ENCODE data around the gene TADA2A. TPM values are rescaled to one million over a fixed set of nuclear protein-coding genes. Genes with fewer than 3 reads are reported as not detected.
A peak's percentile ranks its signal among the peaks of the same experiment; 100 is the strongest.

The TADA2A gene
- total RNA-seq, 2 experiments from 2014 or later: 29.9 to 32.9 TPM

GRCh38 chr17:37463039-37463438, 56.4 kb downstream of the TADA2A start:
- Mint-ChIP-seq H3K9me3 (ENCODE audit: low read depth) (no peaks in the 10 kb centered on the region), H3K27ac (no peak overlapping the region), H3K36me3 (ENCODE audit: low read depth) (peaks cover 38% of the 10 kb centered on the region), H3K27me3 (no peaks in the 10 kb centered on the region), H3K4me3 (no peak overlapping the region), H3K4me1 (peaks cover 4% of the 10 kb centered on the region)
- CTCF ChIA-PET: no interaction called here
- ATAC-seq: no peak
- DNase-seq: no peak
- intact Hi-C loops (cut with DNase I, micrococcal nuclease): no loop called here
- POLR2A ChIA-PET: no interaction called here

DNA sequence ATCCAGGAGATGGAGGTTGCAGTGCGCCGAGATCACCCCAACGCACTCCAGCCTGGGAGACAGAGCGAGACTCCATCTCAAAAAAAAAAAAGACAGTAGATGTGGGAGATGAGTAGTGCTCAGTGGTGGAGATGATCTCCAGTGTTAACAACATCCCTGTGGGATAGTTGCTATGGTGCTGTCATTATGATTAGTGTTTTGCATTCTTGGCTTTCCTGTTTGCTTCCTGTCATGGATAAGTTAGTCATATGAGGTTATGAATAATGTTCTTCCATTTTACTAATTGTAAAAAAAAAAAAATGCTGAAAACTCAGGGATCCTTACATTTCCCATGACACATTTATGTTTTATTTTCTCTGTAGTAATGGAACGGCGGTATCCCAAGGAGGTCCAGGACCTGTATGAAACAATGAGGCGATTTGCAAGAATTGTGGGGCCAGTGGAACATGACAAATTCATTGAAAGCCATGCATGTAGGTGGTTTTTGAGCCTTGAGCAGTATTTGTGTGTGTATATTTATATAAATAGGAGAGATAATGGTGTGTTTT, 58.5 kb downstream of the TADA2A start:
- Mint-ChIP-seq H3K27me3 (no peaks in the 10 kb centered on the region), H3K36me3 (ENCODE audit: low read depth) (peaks cover 40% of the 10 kb centered on the region), H3K4me3 (no peak overlapping the region), H3K27ac (no peak overlapping the region), H3K9me3 (ENCODE audit: low read depth) (no peaks in the 10 kb centered on the region), H3K4me1 (peaks cover 4% of the 10 kb centered on the region)
- ATAC-seq (no peak), DNase-seq (no peak)
- intact Hi-C loops (cut with DNase I, micrococcal nuclease): no loop called here
- ChIA-PET CTCF (interaction anchor here (0.6 kb wide), 2 partner anchors 32 to 148 kb away, joined by 3 read pairs; no protein-coding TSS in a partner anchor), POLR2A (no interaction called here)

- Mint-ChIP-seq H3K4me1 (peaks cover 2% of the 10 kb centered on the region), H3K27me3 (no peaks in the 10 kb centered on the region), H3K9me3 (ENCODE audit: low read depth) (no peaks in the 10 kb centered on the region), H3K27ac (no peak overlapping the region), H3K36me3 (ENCODE audit: low read depth) (peaks cover 45% of the 10 kb centered on the region), H3K4me3 (no peak overlapping the region)
- ChIA-PET CTCF (no interaction called here), POLR2A (interaction anchor here (0.9 kb wide), 1 partner anchor 20 kb away, joined by 3 read pairs; no protein-coding TSS in a partner anchor)
- intact Hi-C loops (cut with DNase I, micrococcal nuclease): no loop called here
- no peak for DNase-seq
- no peak for ATAC-seq
Measured at GRCh38 chr17:37466471-37466870, 59.8 kb downstream of the TADA2A start.

DNA sequence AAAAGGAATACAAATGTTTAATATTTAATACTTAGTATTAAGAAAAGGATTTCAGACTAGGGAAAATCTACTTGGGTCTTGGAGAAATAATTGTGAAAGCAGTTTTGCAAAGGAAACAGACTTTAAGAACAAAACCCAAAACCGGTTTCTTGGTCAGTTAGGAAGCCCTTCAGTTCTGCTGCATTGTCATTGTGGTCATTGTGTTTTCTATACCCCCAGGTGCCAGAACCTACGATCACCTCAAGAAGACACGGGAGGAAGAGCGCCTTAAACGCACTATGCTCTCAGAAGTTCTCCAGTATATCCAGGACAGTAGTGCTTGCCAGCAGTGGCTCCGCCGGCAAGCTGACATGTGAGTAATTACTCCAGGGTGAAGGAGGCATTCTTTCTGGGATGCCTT, 63.5 kb downstream of the TADA2A start:
- no peaks in the 10 kb centered on the region for H3K9me3 Mint-ChIP-seq (ENCODE audit: low read depth)
- POLR2A ChIA-PET: no interaction called here
- H3K36me3 Mint-ChIP-seq (ENCODE audit: low read depth): peaks cover 48% of the 10 kb centered on the region
- no peaks in the 10 kb centered on the region for H3K4me1 Mint-ChIP-seq
- intact Hi-C loops (cut with DNase I, micrococcal nuclease): no loop called here
- CTCF ChIA-PET: interaction anchor here (0.6 kb wide), 1 partner anchor 74 kb away, joined by 3 read pairs; no protein-coding TSS in a partner anchor
- H3K27me3 Mint-ChIP-seq: no peaks in the 10 kb centered on the region
- no peak for DNase-seq
- no peak for ATAC-seq
- no peak overlapping the region for H3K4me3 Mint-ChIP-seq
- H3K27ac Mint-ChIP-seq: no peak overlapping the region

GRCh38 chr17:37475731-37476420, 69.2 kb downstream of the TADA2A start:
- Mint-ChIP-seq H3K27ac (no peak overlapping the region), H3K4me1 (no peaks in the 10 kb centered on the region), H3K4me3 (no peak overlapping the region), H3K36me3 (ENCODE audit: low read depth) (peaks cover 47% of the 10 kb centered on the region), H3K9me3 (ENCODE audit: low read depth) (no peaks in the 10 kb centered on the region), H3K27me3 (no peaks in the 10 kb centered on the region)
- intact Hi-C loops (cut with DNase I, micrococcal nuclease): no loop called here
- ChIA-PET CTCF (interaction anchor here (1.0 kb wide), 1 partner anchor 29 kb away, joined by 4 read pairs; no protein-coding TSS in a partner anchor), POLR2A (no interaction called here)
- no peak for ATAC-seq
- DNase-seq: no peak

DNA sequence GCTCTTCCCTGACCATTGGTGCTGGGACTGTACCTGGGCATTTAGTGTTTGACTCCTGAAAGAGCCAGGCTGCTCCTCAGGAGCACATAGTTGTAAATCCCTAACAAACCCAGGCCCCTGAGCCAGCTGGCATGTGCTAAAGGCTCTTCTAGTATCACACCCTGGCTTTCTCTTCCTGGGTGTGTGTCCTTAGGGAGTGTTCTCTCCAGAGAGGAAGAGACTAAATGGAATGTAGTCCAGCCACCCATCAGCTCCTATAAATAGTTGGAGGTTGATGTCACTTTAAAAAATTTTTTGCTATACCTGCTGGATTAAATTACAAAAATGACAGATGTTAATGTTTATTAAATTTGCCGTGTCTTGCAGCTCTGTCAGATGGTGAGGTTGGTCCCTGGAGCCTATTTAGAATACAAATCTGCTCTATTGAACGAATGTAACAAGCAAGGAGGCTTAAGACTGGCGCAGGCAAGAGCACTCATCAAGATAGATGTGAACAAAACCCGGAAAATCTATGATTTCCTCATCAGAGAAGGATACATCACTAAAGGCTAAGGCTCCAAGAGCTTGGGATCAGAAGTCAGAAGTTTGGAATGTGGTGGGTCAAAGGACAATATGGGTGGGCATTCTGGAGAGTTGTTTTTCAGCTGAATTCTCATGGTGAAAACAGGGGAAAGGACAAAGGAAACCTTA, 69.9 kb downstream of the TADA2A start:
- Mint-ChIP-seq H3K27me3 (no peaks in the 10 kb centered on the region), H3K4me3 (no peak overlapping the region), H3K9me3 (ENCODE audit: low read depth) (no peaks in the 10 kb centered on the region), H3K4me1 (no peaks in the 10 kb centered on the region), H3K27ac (no peak overlapping the region), H3K36me3 (ENCODE audit: low read depth) (peaks cover 43% of the 10 kb centered on the region)
- POLR2A ChIA-PET: interaction anchor here (0.7 kb wide), 1 partner anchor 209 kb away, joined by 4 read pairs; no protein-coding TSS in a partner anchor
- CTCF ChIA-PET: interaction anchor here (1.0 to 1.2 kb wide), 2 partner anchors 15 to 30 kb away, joined by 4 to 5 read pairs; no protein-coding TSS in a partner anchor
- intact Hi-C loops (cut with DNase I, micrococcal nuclease): no loop called here
- ATAC-seq: no peak
- no peak for DNase-seq

DNA sequence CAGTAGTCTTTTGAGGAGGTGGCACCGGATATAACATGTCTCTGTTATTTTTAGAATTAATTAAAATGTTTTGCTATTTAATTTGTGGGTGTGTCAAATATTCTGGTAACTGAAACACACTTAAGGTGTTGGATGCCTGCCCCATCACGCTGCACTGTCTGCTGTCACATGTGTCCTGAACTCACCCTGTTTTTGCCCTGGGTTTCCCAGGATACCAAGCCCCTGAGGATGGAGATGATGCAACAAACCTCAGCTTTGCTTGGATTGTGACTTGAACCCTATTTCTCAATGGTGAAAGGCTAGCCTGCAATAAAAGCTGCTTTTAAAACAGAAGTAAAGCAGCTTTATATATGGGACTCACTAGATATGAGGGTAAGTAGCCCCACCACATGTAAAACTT, 71.5 kb downstream of the TADA2A start:
- Mint-ChIP-seq H3K27ac (no peak overlapping the region), H3K27me3 (no peaks in the 10 kb centered on the region), H3K4me1 (peaks cover 2% of the 10 kb centered on the region), H3K9me3 (ENCODE audit: low read depth) (no peaks in the 10 kb centered on the region), H3K36me3 (ENCODE audit: low read depth) (peaks cover 40% of the 10 kb centered on the region), H3K4me3 (no peak overlapping the region)
- DNase-seq: no peak
- ATAC-seq: no peak
- ChIA-PET CTCF (interaction anchor here (1.3 kb wide), 1 partner anchor 10 kb away, joined by 3 read pairs; no protein-coding TSS in a partner anchor), POLR2A (no interaction called here)
- intact Hi-C loops (cut with DNase I, micrococcal nuclease): no loop called here

GRCh38 chr17:37479025-37479424, 72.3 kb downstream of the TADA2A start:
- ChIA-PET CTCF (interaction anchor here (1.3 to 1.9 kb wide), 2 partner anchors 9 to 13 kb away, joined by 3 to 5 read pairs; no protein-coding TSS in a partner anchor), POLR2A (no interaction called here)
- no peak for DNase-seq
- H3K4me1 Mint-ChIP-seq: peaks cover 9% of the 10 kb centered on the region
- no peaks in the 10 kb centered on the region for H3K9me3 Mint-ChIP-seq (ENCODE audit: low read depth)
- H3K27me3 Mint-ChIP-seq: no peaks in the 10 kb centered on the region
- intact Hi-C loops (cut with DNase I, micrococcal nuclease): no loop called here
- no peak overlapping the region for H3K4me3 Mint-ChIP-seq
- no peak for ATAC-seq
- peaks cover 34% of the 10 kb centered on the region for H3K36me3 Mint-ChIP-seq (ENCODE audit: low read depth)
- no peak overlapping the region for H3K27ac Mint-ChIP-seq

DNA sequence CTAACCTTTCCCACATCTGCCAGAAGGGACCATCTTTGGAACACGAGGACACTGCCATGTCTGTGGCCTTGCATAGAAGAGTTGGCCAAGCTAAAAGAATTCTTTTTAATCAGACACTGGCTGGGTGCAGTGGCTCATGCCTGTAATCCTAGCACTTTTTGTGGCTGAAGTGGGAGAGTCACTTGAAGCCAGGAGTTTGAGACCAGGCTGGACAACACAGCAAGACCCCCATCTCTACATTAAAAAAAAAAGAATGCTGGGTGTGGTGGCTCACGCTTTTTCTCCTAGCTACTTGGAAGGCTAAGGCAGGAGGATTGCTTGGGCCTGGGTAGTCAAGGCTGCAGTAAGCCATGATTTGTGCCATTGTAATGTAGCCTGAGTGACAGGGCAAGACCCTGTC, 73.7 kb downstream of the TADA2A start:
- no peak for DNase-seq
- no peaks in the 10 kb centered on the region for H3K27me3 Mint-ChIP-seq
- no peak for ATAC-seq
- intact Hi-C loops (cut with DNase I, micrococcal nuclease): no loop called here
- peaks cover 30% of the 10 kb centered on the region for H3K36me3 Mint-ChIP-seq (ENCODE audit: low read depth)
- ChIA-PET POLR2A (no interaction called here), CTCF (interaction anchor here (0.6 to 1.9 kb wide), 2 partner anchors 11 to 1563 kb away, joined by 3 to 5 read pairs; no protein-coding TSS in a partner anchor)
- peaks cover 9% of the 10 kb centered on the region for H3K4me1 Mint-ChIP-seq
- H3K9me3 Mint-ChIP-seq (ENCODE audit: low read depth): no peaks in the 10 kb centered on the region
- no peak overlapping the region for H3K27ac Mint-ChIP-seq
- no peak overlapping the region for H3K4me3 Mint-ChIP-seq

DNA sequence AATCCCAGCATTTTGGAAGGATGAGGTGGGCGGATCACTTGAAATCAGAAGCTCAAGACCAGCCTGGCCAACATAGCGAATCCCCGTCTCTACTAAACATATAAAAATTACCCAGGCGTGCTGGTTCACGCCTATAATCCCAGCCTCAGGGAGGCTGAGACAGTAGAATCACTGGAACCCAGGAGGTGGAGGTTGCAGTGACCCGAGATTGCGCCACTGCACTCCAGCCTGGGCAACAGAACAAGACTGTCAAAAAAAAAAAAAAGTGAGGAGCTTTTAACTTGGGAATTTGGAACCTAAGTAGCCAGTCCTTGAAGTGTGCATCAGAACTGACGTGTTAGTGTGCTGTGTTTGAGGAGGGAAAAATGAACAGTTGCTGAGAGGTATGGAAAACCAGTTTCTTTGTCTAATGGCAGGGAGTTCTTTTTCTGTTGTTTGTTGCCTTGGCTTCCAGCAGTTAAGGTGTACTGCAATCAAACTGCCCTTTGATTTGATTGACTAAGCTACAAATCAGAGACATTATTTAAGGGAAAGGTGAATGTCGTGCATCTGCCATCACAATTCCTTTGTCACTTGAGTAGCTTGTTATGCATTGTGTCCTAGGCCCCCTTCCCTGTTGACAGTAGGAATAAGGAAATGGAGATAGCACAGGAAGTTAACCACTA, 74.4 kb downstream of the TADA2A start:
- ChIA-PET POLR2A (no interaction called here), CTCF (interaction anchor here (0.6 kb wide), 1 partner anchor 1564 kb away, joined by 3 read pairs; no protein-coding TSS in a partner anchor)
- intact Hi-C loops (cut with DNase I, micrococcal nuclease): no loop called here
- Mint-ChIP-seq H3K36me3 (ENCODE audit: low read depth) (peaks cover 24% of the 10 kb centered on the region), H3K9me3 (ENCODE audit: low read depth) (no peaks in the 10 kb centered on the region), H3K4me3 (no peak overlapping the region), H3K27me3 (no peaks in the 10 kb centered on the region), H3K27ac (no peak overlapping the region), H3K4me1 (peaks cover 9% of the 10 kb centered on the region)
- no peak for DNase-seq
- no peak for ATAC-seq

GRCh38 chr17:37483311-37484039, 76.8 kb downstream of the TADA2A start:
- Mint-ChIP-seq H3K27me3 (no peaks in the 10 kb centered on the region), H3K4me1 (peaks cover 16% of the 10 kb centered on the region), H3K27ac (peak overlapping the region; percentile 3), H3K9me3 (ENCODE audit: low read depth) (no peaks in the 10 kb centered on the region), H3K4me3 (no peak overlapping the region), H3K36me3 (ENCODE audit: low read depth) (peaks cover 14% of the 10 kb centered on the region)
- no peak for DNase-seq
- intact Hi-C loops (cut with DNase I, micrococcal nuclease): no loop called here
- CTCF ChIA-PET: interaction anchor here (0.7 to 1.0 kb wide), 3 partner anchors 34 to 135 kb away, joined by 3 read pairs; no protein-coding TSS in a partner anchor
- peak; percentile 57 for ATAC-seq
- POLR2A ChIA-PET: no interaction called here
